ENCODE results near the gene ATG12.
"Not testable (repeated sequence)": the region's sequence is repeated elsewhere in the genome, so short reads cannot be mapped to it uniquely, and the experiment has no call there.

ATG12 gene

DNA sequence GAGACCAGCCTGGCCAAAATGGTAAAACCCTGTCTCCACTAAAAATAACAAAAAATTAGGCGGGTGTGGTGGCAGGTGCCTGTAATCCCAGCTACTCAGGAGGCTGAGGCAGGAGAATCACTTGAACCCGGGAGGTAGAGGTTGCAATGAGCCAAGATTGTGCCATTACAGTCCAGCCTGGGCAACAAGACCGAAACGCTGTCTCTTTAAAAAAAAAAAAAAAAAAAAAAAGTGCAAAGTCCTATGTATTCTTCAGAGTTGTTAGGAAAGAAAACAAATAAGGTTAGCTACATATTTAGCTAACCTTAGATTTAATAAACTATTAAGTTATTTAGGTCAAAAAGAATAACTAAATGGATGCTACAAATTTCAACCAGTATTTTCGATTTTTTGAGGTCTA is 11.5 kb downstream of the ATG12 start:
- Histone ChIP-seq H4K20me1 (ENCODE audit: insufficient read depth, low read length, poor library complexity, severe bottlenecking) (peaks cover 4% of the 10 kb centered on the region), H3K9me2 (replicated peaks; ENCODE audit: low read depth, low read length) (no peaks in the 10 kb centered on the region), H3F3A (ENCODE audit: low read depth) (no peaks in the 10 kb centered on the region), H3K9ac (ENCODE audit: low read depth, low read length, poor library complexity, severe bottlenecking) (no peak overlapping the region), H2AFZ (ENCODE audit: low read length) (no peak overlapping the region), H3K4me3 (ENCODE audit: low read length, poor library complexity, severe bottlenecking) (no peak overlapping the region), H3K9me3 (ENCODE audit: insufficient read depth, low read depth, low read length) (no peaks in the 10 kb centered on the region), H3K36me3 (ENCODE audit: insufficient read depth, low read length) (peaks cover 5% of the 10 kb centered on the region; the same call in 1 of the 2 replicates), H3K4me2 (ENCODE audit: low read depth, low read length, poor library complexity, severe bottlenecking) (no peak overlapping the region), H3K79me2 (ENCODE audit: insufficient read depth, low read length) (no peaks in the 10 kb centered on the region), H3K27me3 (ENCODE audit: insufficient read depth, low read length, poor library complexity, severe bottlenecking) (no peaks in the 10 kb centered on the region), H3K4me1 (ENCODE audit: insufficient read depth, low read length, poor library complexity, severe bottlenecking) (no peaks in the 10 kb centered on the region)
- TF ChIP-seq EZH2phosphoT487 (IDR thresholded peaks at IDR 0.05; ENCODE audit: borderline replicate concordance): no peak
- TF ChIP-seq, protein P1, sequence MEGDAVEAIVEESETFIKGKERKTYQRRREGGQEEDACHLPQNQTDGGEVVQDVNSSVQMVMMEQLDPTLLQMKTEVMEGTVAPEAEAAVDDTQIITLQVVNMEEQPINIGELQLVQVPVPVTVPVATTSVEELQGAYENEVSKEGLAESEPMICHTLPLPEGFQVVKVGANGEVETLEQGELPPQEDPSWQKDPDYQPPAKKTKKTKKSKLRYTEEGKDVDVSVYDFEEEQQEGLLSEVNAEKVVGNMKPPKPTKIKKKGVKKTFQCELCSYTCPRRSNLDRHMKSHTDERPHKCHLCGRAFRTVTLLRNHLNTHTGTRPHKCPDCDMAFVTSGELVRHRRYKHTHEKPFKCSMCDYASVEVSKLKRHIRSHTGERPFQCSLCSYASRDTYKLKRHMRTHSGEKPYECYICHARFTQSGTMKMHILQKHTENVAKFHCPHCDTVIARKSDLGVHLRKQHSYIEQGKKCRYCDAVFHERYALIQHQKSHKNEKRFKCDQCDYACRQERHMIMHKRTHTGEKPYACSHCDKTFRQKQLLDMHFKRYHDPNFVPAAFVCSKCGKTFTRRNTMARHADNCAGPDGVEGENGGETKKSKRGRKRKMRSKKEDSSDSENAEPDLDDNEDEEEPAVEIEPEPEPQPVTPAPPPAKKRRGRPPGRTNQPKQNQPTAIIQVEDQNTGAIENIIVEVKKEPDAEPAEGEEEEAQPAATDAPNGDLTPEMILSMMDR (conservative IDR thresholded peaks at IDR 0.05; ENCODE audit: low read length): no peak

DNA sequence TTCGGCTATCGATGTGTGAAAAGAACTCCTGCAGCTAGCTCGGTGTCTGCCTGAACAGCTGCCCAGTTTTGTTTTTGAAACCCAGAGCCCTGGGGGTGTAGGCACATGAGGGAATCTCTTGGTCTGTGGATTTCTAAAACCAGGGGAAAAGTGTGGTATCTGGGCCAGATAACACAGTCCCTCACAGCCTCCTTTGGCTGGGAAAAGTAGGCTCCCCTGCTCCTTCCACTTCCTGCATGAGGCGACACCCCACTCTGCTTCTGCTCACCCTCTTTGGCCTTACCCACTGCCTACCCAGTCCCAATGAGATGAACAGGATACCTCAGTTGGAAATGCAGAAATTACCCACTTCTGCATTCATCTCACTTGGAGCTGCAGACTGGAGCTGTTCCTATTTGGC is 15.4 kb downstream of the ATG12 start:
- Histone ChIP-seq H3K9me3 (ENCODE audit: insufficient read depth, low read depth, low read length) (no peaks in the 10 kb centered on the region), H3K9ac (ENCODE audit: low read depth, low read length, poor library complexity, severe bottlenecking) (no peak overlapping the region), H3K4me2 (ENCODE audit: low read depth, low read length, poor library complexity, severe bottlenecking) (no peak overlapping the region), H3K4me1 (ENCODE audit: insufficient read depth, low read length, poor library complexity, severe bottlenecking) (no peaks in the 10 kb centered on the region), H3F3A (ENCODE audit: low read depth) (no peaks in the 10 kb centered on the region), H3K9me2 (replicated peaks; ENCODE audit: low read depth, low read length) (no peaks in the 10 kb centered on the region), H3K79me2 (ENCODE audit: insufficient read depth, low read length) (no peaks in the 10 kb centered on the region), H3K4me3 (ENCODE audit: low read length, poor library complexity, severe bottlenecking) (no peak overlapping the region), H3K36me3 (ENCODE audit: insufficient read depth, low read length) (no peaks in the 10 kb centered on the region), H4K20me1 (ENCODE audit: insufficient read depth, low read length, poor library complexity, severe bottlenecking) (no peaks in the 10 kb centered on the region), H2AFZ (ENCODE audit: low read length) (no peak overlapping the region), H3K27me3 (ENCODE audit: insufficient read depth, low read length, poor library complexity, severe bottlenecking) (no peaks in the 10 kb centered on the region)
- TF ChIP-seq, protein P1 (conservative IDR thresholded peaks at IDR 0.05; ENCODE audit: low read length): no peak
- no peak for TF ChIP-seq EZH2phosphoT487 (IDR thresholded peaks at IDR 0.05; ENCODE audit: borderline replicate concordance)

DNA sequence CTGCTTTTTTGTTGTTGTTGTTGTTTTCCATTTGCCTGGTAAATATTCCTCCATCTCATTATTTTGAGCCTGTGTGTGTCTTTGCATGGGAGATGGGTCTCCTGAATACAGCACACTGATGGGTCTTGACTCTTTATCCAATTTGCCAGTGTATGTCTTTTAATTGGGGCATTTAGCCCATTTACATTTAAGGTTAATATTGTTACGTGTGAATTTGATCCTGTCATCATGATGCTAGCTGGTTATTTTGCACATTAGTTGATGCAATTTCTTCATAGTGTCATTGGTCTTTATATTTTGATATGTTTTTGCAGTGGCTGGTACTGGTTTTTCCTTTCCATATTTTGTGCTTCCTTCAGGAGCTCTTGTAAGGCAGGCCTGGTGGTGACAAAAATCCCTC is 16.4 kb downstream of the ATG12 start:
- H3K9ac ChIP-seq (ENCODE audit: low read depth, low read length, poor library complexity, severe bottlenecking); H3F3A ChIP-seq (ENCODE audit: low read depth); H3K4me2 ChIP-seq (ENCODE audit: low read depth, low read length, poor library complexity, severe bottlenecking); H3K27me3 ChIP-seq (ENCODE audit: insufficient read depth, low read length, poor library complexity, severe bottlenecking); H4K20me1 ChIP-seq (ENCODE audit: insufficient read depth, low read length, poor library complexity, severe bottlenecking); H3K9me3 ChIP-seq (ENCODE audit: insufficient read depth, low read depth, low read length); H3K4me3 ChIP-seq (ENCODE audit: low read length, poor library complexity, severe bottlenecking); H3K36me3 ChIP-seq (ENCODE audit: insufficient read depth, low read length); H3K79me2 ChIP-seq (ENCODE audit: insufficient read depth, low read length); H3K9me2 ChIP-seq (replicated peaks; ENCODE audit: low read depth, low read length); H2AFZ ChIP-seq (ENCODE audit: low read length); H3K4me1 ChIP-seq (ENCODE audit: insufficient read depth, low read length, poor library complexity, severe bottlenecking): not testable (repeated sequence)

DNA sequence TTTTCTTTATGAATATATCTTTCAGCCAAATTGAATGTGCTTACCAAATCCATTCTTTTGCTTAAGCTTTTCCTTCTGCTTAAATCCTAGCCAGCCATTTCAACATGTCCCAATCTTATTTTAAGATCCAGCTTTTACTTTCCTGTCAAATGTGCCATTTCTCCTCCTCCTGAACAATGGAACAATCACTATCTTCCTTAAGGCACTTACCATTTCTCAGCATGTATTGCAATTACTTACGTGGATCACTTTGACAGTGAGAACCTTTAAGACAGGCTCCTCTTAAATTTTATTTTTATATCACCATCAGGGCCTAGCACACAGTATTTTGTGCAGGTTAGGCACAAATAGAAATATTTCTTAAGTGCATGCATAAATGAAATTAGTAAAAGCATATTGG is 20.5 kb downstream of the ATG12 start:
- Histone ChIP-seq H3K9me2 (replicated peaks; ENCODE audit: low read depth, low read length) (no peaks in the 10 kb centered on the region), H2AFZ (ENCODE audit: low read length) (no peak overlapping the region), H3K9me3 (ENCODE audit: insufficient read depth, low read depth, low read length) (no peaks in the 10 kb centered on the region), H3F3A (ENCODE audit: low read depth) (no peaks in the 10 kb centered on the region), H3K4me1 (ENCODE audit: insufficient read depth, low read length, poor library complexity, severe bottlenecking) (no peaks in the 10 kb centered on the region), H3K36me3 (ENCODE audit: insufficient read depth, low read length) (no peaks in the 10 kb centered on the region), H3K4me2 (ENCODE audit: low read depth, low read length, poor library complexity, severe bottlenecking) (no peak overlapping the region), H3K27me3 (ENCODE audit: insufficient read depth, low read length, poor library complexity, severe bottlenecking) (no peaks in the 10 kb centered on the region), H3K4me3 (ENCODE audit: low read length, poor library complexity, severe bottlenecking) (no peak overlapping the region), H3K79me2 (ENCODE audit: insufficient read depth, low read length) (no peaks in the 10 kb centered on the region), H4K20me1 (ENCODE audit: insufficient read depth, low read length, poor library complexity, severe bottlenecking) (no peaks in the 10 kb centered on the region), H3K9ac (ENCODE audit: low read depth, low read length, poor library complexity, severe bottlenecking) (no peak overlapping the region)
- TF ChIP-seq, protein P1 (conservative IDR thresholded peaks at IDR 0.05; ENCODE audit: low read length): no peak
- TF ChIP-seq EZH2phosphoT487 (IDR thresholded peaks at IDR 0.05; ENCODE audit: borderline replicate concordance): no peak
